HG02678 (cell line): Measurements from ENCODE around the gene TCF7L2.
A peak's percentile ranks its signal among the peaks of the same experiment; 100 is the strongest.

Experiments used
- ATAC-seq: cut with Tn5 transposase; IDR thresholded peaks from one replicate; pipeline ENCODE4 v1.9.1; 2021; ENCODE audit warnings: mild to moderate bottlenecking, moderate library complexity; ENCODE audit not compliant: unreplicated experiment

The TCF7L2 gene

GRCh38 chr10:112949875-112950507 is at the start of gene TCF7L2:
Gene TCF7L2 (plus strand): TSS chr10:112950247. CDS start chr10:112950757, 510 bp downstream.
- peak; percentile 54 for ATAC-seq

DNA sequence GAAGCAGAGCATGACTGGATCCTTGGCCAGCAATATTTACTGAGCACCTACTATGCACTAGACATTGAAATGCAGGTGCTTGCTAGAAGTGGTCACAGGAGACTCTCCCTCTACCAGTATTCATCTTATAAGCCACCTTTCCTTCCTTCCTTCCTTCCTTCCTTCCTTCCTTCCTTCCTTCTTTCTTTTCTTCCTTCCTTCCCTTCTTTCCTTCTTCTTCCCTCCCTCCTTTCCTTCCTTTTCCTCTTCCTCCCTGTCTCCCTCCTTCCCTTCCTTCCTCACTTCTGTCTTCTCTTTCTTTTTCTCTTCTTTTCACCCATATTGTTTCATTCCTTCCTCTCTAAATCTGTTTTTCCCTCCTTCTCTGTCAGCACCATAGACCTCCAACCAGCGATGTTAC is 47.3 kb upstream of the TCF7L2 start:
- ATAC-seq = no peak

DNA sequence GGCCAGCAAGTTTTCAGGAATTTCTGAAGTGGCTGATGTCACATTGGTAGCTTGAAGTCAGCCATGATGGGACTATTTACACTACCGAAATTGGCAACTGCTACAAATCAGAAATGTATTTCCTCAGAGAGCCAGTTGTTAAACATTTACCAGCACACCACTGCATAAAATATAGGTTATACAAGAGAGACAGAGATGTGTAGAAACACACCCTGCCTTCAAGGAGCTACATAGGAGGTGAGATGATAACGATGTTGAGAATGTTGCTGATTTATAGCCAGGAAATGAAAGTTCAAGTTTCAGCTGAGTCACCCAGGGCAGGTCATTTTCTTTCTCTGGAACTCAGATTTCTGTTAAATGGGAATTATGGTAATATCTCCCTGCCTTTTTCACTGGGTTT is 46.0 kb upstream of the TCF7L2 start:
- no peak for ATAC-seq

DNA sequence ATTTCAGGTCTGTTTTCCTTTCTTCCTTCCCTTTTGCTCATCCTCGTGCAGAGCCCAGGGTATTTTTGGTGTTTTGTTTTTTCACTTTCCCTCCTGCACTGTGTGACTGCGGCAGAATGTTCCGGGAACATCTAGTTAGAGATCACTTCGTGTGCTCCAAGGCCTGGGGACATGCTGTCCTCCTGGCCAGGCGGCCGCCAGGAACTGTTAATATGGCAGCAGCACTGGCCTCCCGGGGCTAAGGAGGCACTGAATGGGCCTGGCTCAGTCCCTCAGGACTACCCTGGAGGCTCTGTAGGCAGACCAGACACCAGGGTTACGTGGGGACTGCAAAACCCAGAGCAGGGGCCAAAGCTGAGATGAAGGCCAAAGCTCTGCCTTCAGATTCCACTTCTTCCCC is 43.1 kb upstream of the TCF7L2 start:
- no peak for ATAC-seq

- no peak for ATAC-seq
Measured at GRCh38 chr10:112907893-112908292, 42.2 kb upstream of the TCF7L2 start.

GRCh38 chr10:112911206-112911605 is 38.8 kb upstream of the TCF7L2 start:
- ATAC-seq = no peak

- no peak for ATAC-seq
Measured at GRCh38 chr10:112912410-112912928, 37.6 kb upstream of the TCF7L2 start.

GRCh38 chr10:112913255-112913654 is 36.8 kb upstream of the TCF7L2 start:
- ATAC-seq = no peak

- ATAC-seq = no peak
Measured at GRCh38 chr10:112913661-112914287, 36.3 kb upstream of the TCF7L2 start.

DNA sequence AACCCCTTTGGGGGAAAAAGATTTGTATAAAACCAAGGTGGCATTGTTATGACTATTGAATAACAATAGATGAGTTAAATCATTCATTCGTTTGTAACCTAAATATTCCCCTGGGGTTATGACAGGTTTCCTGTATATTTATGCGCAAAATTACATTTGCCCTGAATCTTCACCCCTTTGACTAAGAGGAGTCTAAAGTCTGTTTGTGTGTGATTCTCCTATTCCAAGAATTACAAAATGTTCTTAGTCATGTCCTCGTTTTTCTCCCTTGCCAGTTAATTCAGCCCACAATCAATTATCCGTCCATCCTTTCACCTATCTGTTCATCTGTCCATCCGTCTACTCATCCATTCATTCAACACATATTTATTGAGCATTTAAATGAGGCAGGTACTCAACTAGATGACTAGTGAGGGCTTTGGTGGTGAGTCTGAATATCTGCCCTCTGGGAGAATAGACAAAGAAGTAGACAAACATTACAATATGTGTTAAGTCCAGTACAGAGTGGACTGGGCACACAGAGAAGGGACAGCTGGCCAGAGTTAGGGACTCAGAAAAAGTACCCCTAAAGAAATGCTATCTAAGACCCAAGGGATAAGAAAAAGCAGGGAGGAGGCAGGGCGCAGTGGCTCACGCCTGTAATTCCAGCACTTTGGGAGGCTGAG is 35.6 kb upstream of the TCF7L2 start:
- no peak for ATAC-seq

DNA sequence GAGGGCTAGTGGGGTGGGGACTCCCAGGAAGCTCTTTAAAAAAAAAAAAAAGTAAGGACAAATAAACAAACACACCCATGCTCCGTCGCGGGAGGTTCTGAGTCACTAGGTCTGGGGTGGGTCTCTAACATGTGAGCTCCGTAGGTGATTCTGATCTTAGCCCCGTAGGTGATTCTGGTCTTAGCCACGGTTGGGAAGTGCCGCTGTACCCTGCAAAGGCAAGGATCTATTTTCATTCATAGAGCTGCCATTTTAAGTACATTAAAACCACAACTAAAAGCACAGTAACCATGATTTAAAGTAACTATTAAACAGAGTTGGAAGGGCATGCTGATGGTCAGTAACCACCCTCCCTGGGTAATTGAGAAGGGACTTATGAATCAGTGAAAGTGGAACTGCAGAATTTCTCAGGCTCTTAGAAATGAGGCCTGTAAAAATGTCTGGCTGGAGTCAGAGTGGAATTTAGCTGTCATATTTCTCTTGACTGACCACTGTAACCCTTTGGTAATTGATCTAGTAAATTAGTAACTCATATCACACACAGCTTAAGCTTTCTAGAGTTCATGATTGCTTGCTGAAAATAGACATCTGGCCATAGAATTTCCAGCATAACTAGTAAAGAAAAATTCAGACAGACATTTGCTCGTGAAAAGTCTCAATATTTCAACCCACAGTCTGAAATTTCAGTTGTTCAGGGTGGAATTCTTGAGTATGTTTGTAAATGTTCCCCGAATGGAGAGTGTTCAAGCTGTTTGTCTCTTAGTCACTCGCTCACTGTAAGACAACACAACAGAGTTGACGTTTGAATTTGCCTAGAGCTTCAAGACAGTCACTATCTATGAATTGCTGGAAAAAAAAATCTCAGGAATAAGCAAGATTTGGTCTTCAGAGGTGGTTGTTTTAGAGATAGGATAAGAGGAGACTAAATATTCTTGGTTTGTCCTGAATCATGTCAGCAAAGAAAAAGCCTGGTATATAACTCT is 34.2 kb upstream of the TCF7L2 start:
- peak; percentile 69 for ATAC-seq

DNA sequence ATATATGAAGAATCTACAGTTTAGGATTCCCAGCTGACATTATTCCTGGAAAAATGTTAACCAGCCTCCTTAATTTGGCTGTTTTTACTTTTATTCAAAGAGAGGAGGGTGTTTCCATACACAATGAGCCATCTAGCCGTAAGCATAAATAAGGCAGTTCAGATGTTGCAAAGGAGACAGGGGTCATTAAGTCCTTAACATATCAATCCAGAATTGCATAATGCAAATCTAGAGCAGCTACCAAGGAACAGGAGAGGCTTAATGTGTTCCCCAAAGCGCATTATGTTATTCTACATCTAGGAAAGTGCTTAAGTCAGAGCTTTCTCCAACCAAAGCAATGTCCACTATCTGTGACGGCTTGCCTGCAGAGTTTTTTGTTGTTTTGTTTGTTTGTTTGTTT is 32.4 kb upstream of the TCF7L2 start:
- ATAC-seq = no peak

DNA sequence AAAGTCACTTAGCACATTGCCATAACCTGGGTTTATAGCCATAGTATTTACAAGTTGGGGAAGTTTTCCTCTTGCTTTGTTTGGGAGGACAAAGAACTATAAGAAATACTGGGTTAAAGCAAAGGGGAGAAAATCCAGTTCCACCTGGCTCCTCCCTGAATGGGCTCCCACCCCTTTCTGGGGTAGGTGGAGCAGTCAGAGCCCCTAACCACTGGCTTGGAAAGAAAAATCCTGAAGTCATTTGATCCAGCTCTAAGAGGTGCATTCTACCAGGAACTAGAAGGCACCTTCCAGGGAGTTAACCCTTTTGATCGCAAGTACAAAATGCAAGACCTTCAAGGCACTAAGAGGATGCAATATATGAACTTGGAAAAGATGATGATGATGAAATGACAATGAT is 31.3 kb upstream of the TCF7L2 start:
- ATAC-seq = no peak

- no peak for ATAC-seq
Measured at GRCh38 chr10:112919721-112920120, 30.3 kb upstream of the TCF7L2 start.

GRCh38 chr10:112926906-112927688 is 22.9 kb upstream of the TCF7L2 start:
- no peak for ATAC-seq

DNA sequence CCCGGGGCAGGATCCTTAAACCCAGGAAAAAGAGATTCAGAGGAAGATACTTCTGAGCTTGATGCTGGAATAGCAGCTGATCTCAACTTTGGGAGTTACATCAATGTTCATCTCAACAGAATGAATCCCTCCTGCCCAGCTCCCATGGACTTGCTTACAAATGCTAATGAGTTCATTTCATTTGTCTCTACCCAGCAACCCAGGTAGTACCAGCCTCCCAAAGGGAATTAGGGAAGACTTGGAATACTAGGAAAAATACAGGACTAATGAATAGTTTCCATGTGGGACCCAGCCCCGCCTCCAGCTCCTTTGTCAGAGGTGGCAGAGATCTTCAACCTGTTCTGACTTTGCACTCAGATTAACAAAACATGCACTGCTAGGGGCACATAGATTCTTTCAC is 22.1 kb upstream of the TCF7L2 start:
- ATAC-seq = no peak

GRCh38 chr10:112932658-112933057 is 17.4 kb upstream of the TCF7L2 start:
- no peak for ATAC-seq

DNA sequence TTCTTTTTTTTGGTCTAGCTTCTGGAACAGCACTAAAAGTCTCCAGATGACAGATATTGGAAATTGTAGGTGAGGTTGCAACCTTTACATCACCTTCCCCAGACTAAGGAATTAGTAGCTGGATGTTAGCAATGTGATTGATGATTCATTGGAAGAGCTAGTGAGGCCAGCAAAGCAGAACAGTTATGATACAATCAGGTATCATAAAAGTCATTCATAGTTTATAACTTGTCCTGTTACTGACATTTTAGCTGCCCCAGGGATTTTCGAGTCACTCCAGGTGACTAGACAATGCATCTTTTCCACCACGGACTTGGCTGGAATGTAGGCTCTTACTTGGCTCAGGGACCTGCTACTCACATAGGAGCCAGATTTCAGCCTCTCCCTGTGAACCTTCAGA is 15.9 kb upstream of the TCF7L2 start:
- no peak for ATAC-seq

GRCh38 chr10:112938808-112939482 is 11.1 kb upstream of the TCF7L2 start:
- no peak for ATAC-seq

GRCh38 chr10:112945811-112946210 is 4.2 kb upstream of the TCF7L2 start:
- no peak for ATAC-seq
